SU-DHL-6 (cell line): ENCODE measurements around the gene ATP11A.

Experiments
- CTCF ChIP-seq: fragments of 200-600 bp; sonication (generic); IDR thresholded peaks from one replicate; pipeline ENCODE4 v1.5.1; 2017; ENCODE audit warnings: antibody characterized with exemption, mild to moderate bottlenecking, low read length, moderate library complexity; ENCODE audit not compliant: insufficient read depth, poor library complexity, severe bottlenecking
- EZH2phosphoT487 ChIP-seq: fragments of 200-600 bp; sonication (generic), shearing (Covaris generic); conservative IDR thresholded peaks from 2 replicates; pipeline ENCODE4 v1.6.1; 2018; ENCODE audit warnings: mild to moderate bottlenecking, antibody characterized with exemption, low read length, moderate library complexity, mixed read lengths

GRCh38 chr13:112767506-112768471 is 78.0 kb downstream of the ATP11A start:
- TF ChIP-seq CTCF (no peak), EZH2phosphoT487 (no peak)
